Parathyroid adenoma (tissue), 2 donors: Measurements from ENCODE around the gene CDR2L.
A peak's percentile ranks its signal among the peaks of the same experiment; 100 is the strongest.

ENCODE experiments used
- H2AFZ ChIP-seq: fragments of 300-600 bp; sonication (generic); one replicate; pipeline ENCODE4 v1.7.0; 2017; ENCODE audit warnings: antibody characterized with exemption, mild to moderate bottlenecking
- H3K27ac ChIP-seq: fragments of 300-600 bp; sonication (generic); one replicate; pipeline ENCODE4 v1.7.0; 2017
- H3K27me3 ChIP-seq: fragments of 300-600 bp; sonication (generic); one replicate; pipeline ENCODE4 v1.7.0; 2017; ENCODE audit warnings: low read length; ENCODE audit not compliant: control insufficient read depth, insufficient read depth
- H3K36me3 ChIP-seq: fragments of 300-600 bp; sonication (generic); one replicate; pipeline ENCODE4 v1.7.0; 2017; ENCODE audit warnings: low read length; ENCODE audit not compliant: control insufficient read depth, insufficient read depth
- H3K4me1 ChIP-seq: fragments of 300-600 bp; sonication (generic); one replicate; pipeline ENCODE4 v1.7.0; 2017; ENCODE audit warnings: control low read depth
- H3K4me2 ChIP-seq: fragments of 300-600 bp; sonication (generic); one replicate; pipeline ENCODE4 v1.7.0; 2017; ENCODE audit warnings: low read length
- H3K4me3 ChIP-seq: fragments of 300-600 bp; sonication (generic); one replicate; pipeline ENCODE4 v1.7.0; 2017; ENCODE audit warnings: low read depth, low read length
- H3K79me2 ChIP-seq: fragments of 300-600 bp; sonication (generic); one replicate; pipeline ENCODE4 v1.7.0; 2017; ENCODE audit warnings: control low read depth
- H3K9ac ChIP-seq: fragments of 300-600 bp; sonication (generic); one replicate; pipeline ENCODE4 v1.7.0; 2017; ENCODE audit warnings: mild to moderate bottlenecking
- H3K9me3 ChIP-seq: fragments of 300-600 bp; sonication (generic); one replicate; pipeline ENCODE4 v1.7.0; 2017; ENCODE audit warnings: low read length; ENCODE audit not compliant: control insufficient read depth
- TF ChIP-seq, protein P1 (sequence below): fragments of 300-600 bp; sonication (generic); IDR thresholded peaks from one replicate; pipeline ENCODE4 v1.7.0; 2017; ENCODE audit warnings: antibody characterized with exemption, mild to moderate bottlenecking
- donor health status: primary hyperparathyroidism.

Gene CDR2L

DNA sequence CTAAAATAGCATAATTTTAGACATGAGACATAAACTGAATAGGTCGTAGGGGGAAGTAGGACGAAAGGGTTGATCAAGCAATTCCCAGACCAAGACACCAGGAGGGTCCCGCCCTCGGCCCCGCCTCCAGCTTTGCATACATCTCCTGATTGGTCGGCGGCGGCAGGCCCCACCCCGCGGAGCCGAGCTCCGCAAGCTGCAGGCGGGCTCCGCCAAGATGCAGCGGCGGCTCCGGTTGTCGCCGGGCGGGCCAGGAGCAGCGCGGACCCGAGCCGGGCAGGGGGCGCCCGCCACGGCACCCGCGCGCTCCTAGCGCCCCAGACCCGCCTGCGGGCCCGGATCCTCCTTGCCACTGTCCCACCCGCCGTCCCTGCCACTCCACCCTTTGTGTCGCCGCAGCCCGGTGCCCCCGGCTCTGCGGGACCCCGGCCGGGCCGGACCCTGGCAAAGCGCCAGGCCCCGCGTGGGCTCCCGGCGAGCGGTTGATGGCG is at the start of gene CDR2L:
Gene CDR2L, plus strand, starts transcription at position 215 of the 491 bp plus-strand sequence. CDS start 412 bp downstream, outside the sequence.
- H3K79me2 ChIP-seq = no peaks in the 10 kb centered on the region
- TF ChIP-seq, protein P1, sequence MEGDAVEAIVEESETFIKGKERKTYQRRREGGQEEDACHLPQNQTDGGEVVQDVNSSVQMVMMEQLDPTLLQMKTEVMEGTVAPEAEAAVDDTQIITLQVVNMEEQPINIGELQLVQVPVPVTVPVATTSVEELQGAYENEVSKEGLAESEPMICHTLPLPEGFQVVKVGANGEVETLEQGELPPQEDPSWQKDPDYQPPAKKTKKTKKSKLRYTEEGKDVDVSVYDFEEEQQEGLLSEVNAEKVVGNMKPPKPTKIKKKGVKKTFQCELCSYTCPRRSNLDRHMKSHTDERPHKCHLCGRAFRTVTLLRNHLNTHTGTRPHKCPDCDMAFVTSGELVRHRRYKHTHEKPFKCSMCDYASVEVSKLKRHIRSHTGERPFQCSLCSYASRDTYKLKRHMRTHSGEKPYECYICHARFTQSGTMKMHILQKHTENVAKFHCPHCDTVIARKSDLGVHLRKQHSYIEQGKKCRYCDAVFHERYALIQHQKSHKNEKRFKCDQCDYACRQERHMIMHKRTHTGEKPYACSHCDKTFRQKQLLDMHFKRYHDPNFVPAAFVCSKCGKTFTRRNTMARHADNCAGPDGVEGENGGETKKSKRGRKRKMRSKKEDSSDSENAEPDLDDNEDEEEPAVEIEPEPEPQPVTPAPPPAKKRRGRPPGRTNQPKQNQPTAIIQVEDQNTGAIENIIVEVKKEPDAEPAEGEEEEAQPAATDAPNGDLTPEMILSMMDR = no peak
- H3K4me2 ChIP-seq = peak within 1 kb of the TSS; percentile 92
- peak within 1 kb of the TSS; percentile 63 for H3K4me3 ChIP-seq
- no peaks in the 10 kb centered on the region for H3K36me3 ChIP-seq
- H2AFZ ChIP-seq = peak within 1 kb of the TSS; percentile 94
- H3K27me3 ChIP-seq = no peaks in the 10 kb centered on the region
- H3K4me1 ChIP-seq = peaks cover 13% of the 10 kb centered on the region
- no peak within 1 kb of the TSS for H3K9ac ChIP-seq
- H3K9me3 ChIP-seq = no peaks in the 10 kb centered on the region
- peak within 1 kb of the TSS; percentile 85 for H3K27ac ChIP-seq

DNA sequence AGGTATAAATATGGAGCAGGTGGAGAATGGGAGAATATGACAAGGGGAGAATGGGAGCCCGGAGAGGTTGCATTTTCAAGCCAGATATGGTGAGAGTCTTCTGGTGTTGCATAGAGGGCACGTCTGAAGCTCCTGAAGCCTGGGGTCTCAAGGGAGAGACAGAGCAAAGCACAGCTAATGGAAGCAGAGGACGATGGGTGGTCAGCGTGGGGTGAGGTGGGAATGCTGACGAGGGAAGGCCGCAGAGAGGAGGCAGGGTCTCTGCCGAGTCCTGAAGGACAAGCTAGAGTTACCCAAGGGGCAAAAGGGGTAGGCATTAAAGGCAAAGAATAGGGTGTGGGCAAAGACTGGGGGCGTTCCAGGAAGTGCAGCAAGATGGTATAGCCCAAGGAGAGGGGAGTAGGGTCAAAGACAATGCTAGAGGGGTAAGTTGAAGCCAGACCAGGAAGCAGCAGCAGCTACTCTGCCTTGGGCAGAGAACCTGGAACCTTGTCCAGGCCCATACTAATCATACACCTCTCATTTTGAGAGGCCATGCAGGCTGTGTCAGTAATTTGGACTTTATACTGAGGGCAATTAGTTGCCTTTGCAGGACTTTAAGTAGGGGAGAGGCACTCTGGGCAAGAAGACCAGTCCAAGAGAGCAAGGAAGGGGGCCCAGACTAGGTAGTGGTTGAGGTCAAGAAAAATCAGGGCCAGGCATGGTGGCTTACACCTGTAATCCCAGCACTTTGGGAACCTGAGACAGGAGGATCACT is 49.1 kb upstream of the CDR2L start:
- H3K9me3 ChIP-seq = no peaks in the 10 kb centered on the region
- no peak overlapping the region for H3K4me3 ChIP-seq
- no peak overlapping the region for H3K4me2 ChIP-seq
- H3K36me3 ChIP-seq = no peaks in the 10 kb centered on the region
- no peak overlapping the region for H3K9ac ChIP-seq
- TF ChIP-seq, protein P1 = no peak
- H3K27ac ChIP-seq = no peak overlapping the region
- H3K4me1 ChIP-seq = peaks cover 4% of the 10 kb centered on the region
- peaks cover 8% of the 10 kb centered on the region for H3K27me3 ChIP-seq
- no peaks in the 10 kb centered on the region for H3K79me2 ChIP-seq
- no peak overlapping the region for H2AFZ ChIP-seq

DNA sequence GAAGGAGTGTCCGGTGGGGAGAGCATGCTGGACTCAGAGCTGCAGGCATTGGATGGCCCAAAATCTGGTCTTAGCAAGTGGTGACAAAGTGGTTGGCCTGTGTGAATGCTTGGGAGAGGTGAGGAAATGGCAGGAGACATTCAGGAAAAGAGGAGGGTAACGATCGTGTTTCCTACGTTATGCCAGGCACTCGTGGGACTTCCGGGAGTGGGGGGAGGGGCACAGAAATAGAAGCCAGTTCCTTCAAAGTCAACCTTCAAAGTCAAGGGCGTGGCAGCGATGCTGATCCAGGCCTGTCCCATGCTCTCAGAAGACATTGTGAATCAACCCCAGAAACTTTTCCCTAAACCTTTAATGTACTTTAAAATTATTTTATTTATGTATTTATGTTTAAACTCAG is 47.9 kb upstream of the CDR2L start:
- peaks cover 4% of the 10 kb centered on the region for H3K4me1 ChIP-seq
- TF ChIP-seq, protein P1 = no peak
- H3K27me3 ChIP-seq = peaks cover 8% of the 10 kb centered on the region
- H3K4me2 ChIP-seq = no peak overlapping the region
- no peaks in the 10 kb centered on the region for H3K36me3 ChIP-seq
- no peak overlapping the region for H2AFZ ChIP-seq
- H3K9ac ChIP-seq = no peak overlapping the region
- no peaks in the 10 kb centered on the region for H3K79me2 ChIP-seq
- H3K9me3 ChIP-seq = no peaks in the 10 kb centered on the region
- no peak overlapping the region for H3K27ac ChIP-seq
- H3K4me3 ChIP-seq = no peak overlapping the region

DNA sequence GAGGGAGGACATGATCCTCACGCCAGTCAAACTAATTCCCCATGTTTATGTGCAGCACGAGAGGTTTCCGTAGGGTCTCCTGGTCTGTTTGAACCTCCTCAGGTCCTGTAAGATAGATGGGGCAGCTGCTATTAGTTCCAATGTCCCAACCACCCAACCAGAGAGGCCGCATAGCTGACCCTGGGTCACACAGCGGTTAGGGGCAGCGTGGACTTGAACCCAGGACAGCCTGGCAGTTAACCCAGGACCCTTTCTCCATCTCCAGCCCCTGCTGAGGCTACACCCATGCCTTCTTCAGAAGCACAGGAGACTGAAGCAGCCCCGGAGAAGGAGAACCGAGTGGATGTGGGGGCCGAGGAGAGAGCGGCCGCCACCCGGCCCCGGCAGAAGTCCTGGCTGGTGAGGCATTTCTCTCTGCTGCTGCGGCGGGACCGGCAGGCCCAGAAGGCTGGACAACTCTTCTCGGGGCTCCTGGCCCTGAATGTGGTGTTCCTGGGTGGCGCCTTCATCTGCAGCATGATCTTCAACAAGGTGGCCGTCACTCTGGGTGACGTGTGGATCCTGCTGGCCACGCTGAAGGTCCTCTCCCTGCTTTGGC is 46.2 kb upstream of the CDR2L start:
- no peak overlapping the region for H3K4me3 ChIP-seq
- no peaks in the 10 kb centered on the region for H3K9me3 ChIP-seq

More for the DNA sequence above, 46.2 kb upstream of the CDR2L start:
- Histone ChIP-seq H3K79me2 (no peaks in the 10 kb centered on the region), H2AFZ (peak overlapping the region; percentile 33), H3K27ac (no peak overlapping the region), H3K9ac (no peak overlapping the region), H3K27me3 (peaks cover 2% of the 10 kb centered on the region), H3K36me3 (no peaks in the 10 kb centered on the region), H3K4me1 (peaks cover 4% of the 10 kb centered on the region), H3K4me2 (no peak overlapping the region)
- TF ChIP-seq, protein P1 = no peak
